ENCODE measurements around the gene EIF2B2.

DNA sequence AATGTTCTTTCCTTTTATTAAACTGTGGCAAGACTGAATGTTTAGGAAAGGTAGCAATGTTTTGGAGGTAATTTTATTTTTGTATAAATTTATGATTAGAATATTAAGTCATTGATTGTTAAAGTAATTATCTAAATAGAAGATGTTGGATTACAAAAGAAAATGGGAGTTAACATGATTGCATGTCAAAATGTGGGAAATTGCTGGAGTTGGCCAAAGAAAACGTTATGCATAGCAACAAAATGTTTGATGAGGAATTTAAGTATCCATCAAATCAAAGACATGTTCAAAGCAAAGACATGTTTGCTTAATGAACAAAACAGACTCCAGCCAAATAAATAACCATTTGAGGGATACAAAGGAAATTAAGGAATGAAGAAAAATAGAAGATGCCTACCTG, 51.7 kb downstream of the EIF2B2 start:
- TF ChIP-seq POLR2AphosphoS5 (IDR thresholded peaks at IDR 0.05) (no peak), POLR2A (IDR thresholded peaks at IDR 0.05) (no peak), CTCF (IDR thresholded peaks at IDR 0.05) (no peak), EP300 (IDR thresholded peaks at IDR 0.05) (no peak)
